A549 (cell line): Measurements from ENCODE around the gene NFASC. TPM values are rescaled to one million over a fixed set of nuclear protein-coding genes. Genes with fewer than 3 reads are reported as not detected.

Source experiments
- ATAC-seq, 2 experiments: fragments of 200-7000 bp in 1 of 2; fragments of >200 bp in 1 of 2; cut with Nextera tagmentation in 1 of 2; cut with Tn5 transposase in 1 of 2; 3 replicates each; pipeline versions ENCODE4 v1.8.0 to v1.9.1; 2018 to 2020; ENCODE audit warnings: mild to moderate bottlenecking in 1 of 2, moderate library complexity in 1 of 2
- CTCF ChIA-PET: fragments of 300-600 bp; sonication (Branson Sonifier 250); formaldehyde crosslinking; extraction: SDS; loops from one replicate; lab custom pipeline; 2021; ENCODE audit warnings: antibody characterized with exemption, inconsistent platforms; lab: Yijun Ruan, JAX
- POLR2A ChIA-PET: fragments of 350-600 bp; formaldehyde crosslinking; extraction: SDS; loops from one replicate; lab custom pipeline; 2021; ENCODE audit warnings: antibody characterized with exemption, inconsistent platforms; lab: Yijun Ruan, JAX
- DNase-seq, 2 experiments: peaks; one replicate each; pipeline versions ENCODE4 v3.0.0 to v3.0.0-alpha.2; 2011 to 2016; ENCODE audit warnings: low read depth in 1 of 2, low spot score in 1 of 2
- FAIRE-seq: peaks from 2 replicates; lab custom pipeline; 2011; peaks lifted over from hg19 to GRCh38; lab: Jason Lieb, UNC
- H3K27ac ChIP-seq, 2 experiments: fragments of >200 bp; sonication (Bioruptor Twin); formaldehyde crosslinking; 3 replicates each; pipeline ENCODE4 v1.5.1; 2016 to 2017
- H3K4me1 ChIP-seq: fragments of >200 bp; sonication (Bioruptor Twin); formaldehyde crosslinking; 3 replicates; pipeline ENCODE4 v1.6.1; 2016
- H3K4me2 ChIP-seq: fragments of >200 bp; sonication (Bioruptor Twin); formaldehyde crosslinking; 3 replicates; pipeline ENCODE4 v1.6.1; 2016
- H3K4me3 ChIP-seq: fragments of >200 bp; sonication (Bioruptor Twin); formaldehyde crosslinking; 3 replicates; pipeline ENCODE4 v1.5.1; 2016
- H3K9me3 ChIP-seq: fragments of >200 bp; sonication (Bioruptor Twin); formaldehyde crosslinking; 3 replicates; pipeline ENCODE4 v1.6.1; 2016
- ATOH8 ChIP-seq: fragments of 250-450 bp; sonication (Bioruptor Pico); IDR thresholded peaks from 2 replicates; pipeline ENCODE4 v1.5.0; 2020; ENCODE audit warnings: low read depth, mild to moderate bottlenecking, moderate library complexity
- CBX2 ChIP-seq: fragments of 200-600 bp; sonication (generic); IDR thresholded peaks from 2 replicates; pipeline ENCODE4 v1.6.1; 2016; ENCODE audit warnings: low read depth, mild to moderate bottlenecking, borderline replicate concordance
- CBX8 ChIP-seq: fragments of 200-600 bp; sonication (generic); IDR thresholded peaks from 2 replicates; pipeline ENCODE4 v1.6.1; 2016
- CHD4 ChIP-seq: fragments of 200-600 bp; sonication (generic); IDR thresholded peaks from 2 replicates; pipeline ENCODE4 v1.6.1; 2016; ENCODE audit warnings: antibody characterized with exemption, mild to moderate bottlenecking, borderline replicate concordance
- EHF ChIP-seq: fragments of 250-450 bp; sonication (Bioruptor Pico); IDR thresholded peaks from 2 replicates; pipeline ENCODE4 v1.5.0; 2020; ENCODE audit warnings: mild to moderate bottlenecking
- ELK1 ChIP-seq: fragments of 150-350 bp; IDR thresholded peaks from 2 replicates; pipeline ENCODE4 v1.6.1; 2014; ENCODE audit warnings: low read depth, mild to moderate bottlenecking, low read length
- ESRRA ChIP-seq: fragments of 150-350 bp; IDR thresholded peaks from 2 replicates; pipeline ENCODE4 v1.6.1; 2014; ENCODE audit warnings: mild to moderate bottlenecking, low read length, borderline replicate concordance
- HES2 ChIP-seq: fragments of >200 bp; sonication (Bioruptor Twin); formaldehyde crosslinking; IDR thresholded peaks from 2 replicates; pipeline ENCODE4 v1.6.1; 2016
- HOXA7 ChIP-seq: fragments of 250-450 bp; sonication (Bioruptor Pico); IDR thresholded peaks from 2 replicates; pipeline ENCODE4 v1.5.0; 2020; ENCODE audit warnings: mild to moderate bottlenecking, moderate library complexity
- HOXB13 ChIP-seq: fragments of 250-450 bp; sonication (Bioruptor Pico); IDR thresholded peaks from 2 replicates; pipeline ENCODE4 v1.5.0; 2020; ENCODE audit warnings: low read depth, mild to moderate bottlenecking, moderate library complexity
- KDM5A ChIP-seq: fragments of 200-600 bp; sonication (generic); IDR thresholded peaks from 2 replicates; pipeline ENCODE4 v1.6.1; 2016; ENCODE audit warnings: antibody characterized with exemption, mild to moderate bottlenecking
- NFE2L2 ChIP-seq: fragments of 150-350 bp; conservative IDR thresholded peaks from 2 replicates; pipeline ENCODE4 v1.6.1; 2014; ENCODE audit warnings: low read length
- NPAS2 ChIP-seq: fragments of 250-450 bp; sonication (Bioruptor Pico); IDR thresholded peaks from 2 replicates; pipeline ENCODE4 v1.8.0; 2022; ENCODE audit warnings: mild to moderate bottlenecking, moderate library complexity, borderline replicate concordance
- RCOR1 ChIP-seq: fragments of 150-350 bp; IDR thresholded peaks from 2 replicates; pipeline ENCODE4 v1.6.1; 2014; ENCODE audit warnings: antibody characterized with exemption, low read length, low read depth
- TFCP2L1 ChIP-seq: fragments of 250-450 bp; sonication (Bioruptor Pico); IDR thresholded peaks from 2 replicates; pipeline ENCODE4 v1.5.0; 2021; ENCODE audit warnings: mild to moderate bottlenecking
- ZC3H11A ChIP-seq: fragments of 450-650 bp; IDR thresholded peaks from 2 replicates; pipeline ENCODE4 v1.6.1; 2014; ENCODE audit warnings: antibody characterized with exemption, mild to moderate bottlenecking
- ZSCAN20 ChIP-seq: fragments of 250-450 bp; sonication (Bioruptor Pico); IDR thresholded peaks from 2 replicates; pipeline ENCODE4 v1.8.0; 2022; ENCODE audit warnings: mild to moderate bottlenecking, moderate library complexity
- WGBS: methylation state at CpG from one replicate; pipeline ENCODE4 v1.1.6; 2017; ENCODE audit errors: missing lambda C conversion rate; 5-methylcytosine and 5-hydroxymethylcytosine counted together
- polyA plus RNA-seq, 4 experiments: library from polyadenylated mRNA; depleted of rRNA in 3 of 4; stranded (reverse); fragments of >200 nt; fragmentation: RNase III in 1 of 4; extraction: RNeasy Plus Mini Kit Qiagen cat#74134 plus additional on column Dnase treatment in 1 of 4; gene quantifications; 2 replicates in 3 of 4; 3 replicates in 1 of 4; pipeline ENCODE4 v1.2.3, GENCODE V29; 2011 to 2017
- TF ChIP-seq, protein P1 (sequence below): fragments of 200-600 bp; sonication (generic); IDR thresholded peaks from 2 replicates; pipeline ENCODE4 v1.6.1; 2016; ENCODE audit warnings: antibody characterized with exemption, mild to moderate bottlenecking, moderate library complexity
- TF ChIP-seq, protein P2 (sequence below): IDR thresholded peaks from 2 replicates; pipeline ENCODE4 v1.6.1; 2012
- TF ChIP-seq, protein P3 (sequence below): IDR thresholded peaks from 2 replicates; pipeline ENCODE4 v1.6.1; 2012
- TF ChIP-seq, protein P4 (sequence below): fragments of 450-650 bp; IDR thresholded peaks from 2 replicates; pipeline ENCODE4 v1.6.1; 2014; ENCODE audit warnings: antibody characterized with exemption

Gene NFASC
- polyA plus RNA-seq, 2 of the 4 experiments (the other 2 are of a cell fraction): 0.27 to 0.39 TPM

DNA sequence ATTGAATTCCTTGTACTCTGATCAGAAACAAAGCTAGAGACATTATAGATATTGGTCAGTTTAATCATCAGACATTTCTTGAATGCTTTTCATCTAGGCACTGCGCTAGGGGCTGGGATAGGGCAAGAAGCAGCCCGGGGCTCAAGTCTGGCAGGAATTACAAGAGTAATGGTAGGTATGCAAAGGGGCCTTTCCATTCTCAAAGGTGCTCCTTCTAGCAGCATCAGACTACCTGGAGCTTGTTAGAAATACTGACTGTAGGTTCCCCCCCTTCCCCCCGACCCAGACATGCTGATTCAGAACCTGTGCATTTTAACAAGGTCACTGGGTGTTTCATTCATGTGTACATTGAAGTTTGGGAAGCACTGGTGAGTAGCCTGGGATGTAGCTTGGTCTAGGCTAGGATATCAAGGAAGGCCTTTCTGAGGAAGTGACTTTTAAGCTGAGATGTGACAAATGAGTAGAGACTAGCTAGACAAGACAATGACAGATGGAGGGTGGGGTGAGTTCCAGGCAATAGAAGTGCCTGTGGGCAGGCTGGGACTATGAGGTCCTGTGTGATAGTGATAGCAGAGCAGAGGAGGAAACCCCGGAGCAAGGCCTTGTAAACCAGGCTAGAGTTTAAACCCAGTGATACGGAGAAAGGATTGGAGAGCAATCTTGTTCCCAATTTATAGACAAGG, 26.3 kb downstream of the NFASC start:
- no peak overlapping the region for H3K27ac ChIP-seq
- TF ChIP-seq HES2 (no peak), ELK1 (no peak)
- H3K9me3 ChIP-seq: no peaks in the 10 kb centered on the region
- no peak for FAIRE-seq
- ChIA-PET CTCF (interaction anchor here (0.6 to 1.2 kb wide), 3 partner anchors 22 to 90 kb away, joined by 3 to 4 read pairs (median 3); no protein-coding TSS in a partner anchor), POLR2A (no interaction called here)
- H3K4me1 ChIP-seq: no peaks in the 10 kb centered on the region
- H3K4me2 ChIP-seq: no peak overlapping the region
- DNase-seq: no peak
- H3K4me3 ChIP-seq: no peak overlapping the region
- no peak for ATAC-seq
- WGBS: 43% methylated on average over 5 of the region's 5 CpGs

- no peak overlapping the region for H3K4me2 ChIP-seq
- CTCF ChIA-PET: interaction anchor here (1.3 to 1.8 kb wide), 2 partner anchors 94 to 161 kb away, joined by 4 read pairs; no protein-coding TSS in a partner anchor
- H3K4me1 ChIP-seq: no peaks in the 10 kb centered on the region
- POLR2A ChIA-PET: no interaction called here
- H3K4me3 ChIP-seq: no peak overlapping the region
- H3K27ac ChIP-seq: no peak overlapping the region
- no peaks in the 10 kb centered on the region for H3K9me3 ChIP-seq
- DNase-seq: no peak
- no peak for ATAC-seq
- WGBS: 19% methylated on average over 2 of the region's 2 CpGs
- FAIRE-seq: no peak
- TF ChIP-seq EHF (CRISPR knock-in tag) (no peak), ZC3H11A (no peak), CBX8 (no peak), ZSCAN20 (no peak), CBX2 (no peak), NFE2L2 (no peak), NPAS2 (CRISPR knock-in tag) (no peak), ESRRA (no peak)
- TF ChIP-seq, protein P1, sequence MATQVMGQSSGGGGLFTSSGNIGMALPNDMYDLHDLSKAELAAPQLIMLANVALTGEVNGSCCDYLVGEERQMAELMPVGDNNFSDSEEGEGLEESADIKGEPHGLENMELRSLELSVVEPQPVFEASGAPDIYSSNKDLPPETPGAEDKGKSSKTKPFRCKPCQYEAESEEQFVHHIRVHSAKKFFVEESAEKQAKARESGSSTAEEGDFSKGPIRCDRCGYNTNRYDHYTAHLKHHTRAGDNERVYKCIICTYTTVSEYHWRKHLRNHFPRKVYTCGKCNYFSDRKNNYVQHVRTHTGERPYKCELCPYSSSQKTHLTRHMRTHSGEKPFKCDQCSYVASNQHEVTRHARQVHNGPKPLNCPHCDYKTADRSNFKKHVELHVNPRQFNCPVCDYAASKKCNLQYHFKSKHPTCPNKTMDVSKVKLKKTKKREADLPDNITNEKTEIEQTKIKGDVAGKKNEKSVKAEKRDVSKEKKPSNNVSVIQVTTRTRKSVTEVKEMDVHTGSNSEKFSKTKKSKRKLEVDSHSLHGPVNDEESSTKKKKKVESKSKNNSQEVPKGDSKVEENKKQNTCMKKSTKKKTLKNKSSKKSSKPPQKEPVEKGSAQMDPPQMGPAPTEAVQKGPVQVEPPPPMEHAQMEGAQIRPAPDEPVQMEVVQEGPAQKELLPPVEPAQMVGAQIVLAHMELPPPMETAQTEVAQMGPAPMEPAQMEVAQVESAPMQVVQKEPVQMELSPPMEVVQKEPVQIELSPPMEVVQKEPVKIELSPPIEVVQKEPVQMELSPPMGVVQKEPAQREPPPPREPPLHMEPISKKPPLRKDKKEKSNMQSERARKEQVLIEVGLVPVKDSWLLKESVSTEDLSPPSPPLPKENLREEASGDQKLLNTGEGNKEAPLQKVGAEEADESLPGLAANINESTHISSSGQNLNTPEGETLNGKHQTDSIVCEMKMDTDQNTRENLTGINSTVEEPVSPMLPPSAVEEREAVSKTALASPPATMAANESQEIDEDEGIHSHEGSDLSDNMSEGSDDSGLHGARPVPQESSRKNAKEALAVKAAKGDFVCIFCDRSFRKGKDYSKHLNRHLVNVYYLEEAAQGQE: no peak
- TF ChIP-seq, protein P2, sequence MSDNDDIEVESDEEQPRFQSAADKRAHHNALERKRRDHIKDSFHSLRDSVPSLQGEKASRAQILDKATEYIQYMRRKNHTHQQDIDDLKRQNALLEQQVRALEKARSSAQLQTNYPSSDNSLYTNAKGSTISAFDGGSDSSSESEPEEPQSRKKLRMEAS: no peak
- TF ChIP-seq, protein P3, sequence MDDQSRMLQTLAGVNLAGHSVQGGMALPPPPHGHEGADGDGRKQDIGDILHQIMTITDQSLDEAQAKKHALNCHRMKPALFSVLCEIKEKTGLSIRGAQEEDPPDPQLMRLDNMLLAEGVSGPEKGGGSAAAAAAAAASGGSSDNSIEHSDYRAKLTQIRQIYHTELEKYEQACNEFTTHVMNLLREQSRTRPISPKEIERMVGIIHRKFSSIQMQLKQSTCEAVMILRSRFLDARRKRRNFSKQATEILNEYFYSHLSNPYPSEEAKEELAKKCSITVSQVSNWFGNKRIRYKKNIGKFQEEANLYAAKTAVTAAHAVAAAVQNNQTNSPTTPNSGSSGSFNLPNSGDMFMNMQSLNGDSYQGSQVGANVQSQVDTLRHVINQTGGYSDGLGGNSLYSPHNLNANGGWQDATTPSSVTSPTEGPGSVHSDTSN: no peak
- TF ChIP-seq, protein P4, sequence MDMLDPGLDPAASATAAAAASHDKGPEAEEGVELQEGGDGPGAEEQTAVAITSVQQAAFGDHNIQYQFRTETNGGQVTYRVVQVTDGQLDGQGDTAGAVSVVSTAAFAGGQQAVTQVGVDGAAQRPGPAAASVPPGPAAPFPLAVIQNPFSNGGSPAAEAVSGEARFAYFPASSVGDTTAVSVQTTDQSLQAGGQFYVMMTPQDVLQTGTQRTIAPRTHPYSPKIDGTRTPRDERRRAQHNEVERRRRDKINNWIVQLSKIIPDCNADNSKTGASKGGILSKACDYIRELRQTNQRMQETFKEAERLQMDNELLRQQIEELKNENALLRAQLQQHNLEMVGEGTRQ: no peak
Measured at GRCh38 chr1:204900721-204901120, 30.1 kb downstream of the NFASC start.

DNA sequence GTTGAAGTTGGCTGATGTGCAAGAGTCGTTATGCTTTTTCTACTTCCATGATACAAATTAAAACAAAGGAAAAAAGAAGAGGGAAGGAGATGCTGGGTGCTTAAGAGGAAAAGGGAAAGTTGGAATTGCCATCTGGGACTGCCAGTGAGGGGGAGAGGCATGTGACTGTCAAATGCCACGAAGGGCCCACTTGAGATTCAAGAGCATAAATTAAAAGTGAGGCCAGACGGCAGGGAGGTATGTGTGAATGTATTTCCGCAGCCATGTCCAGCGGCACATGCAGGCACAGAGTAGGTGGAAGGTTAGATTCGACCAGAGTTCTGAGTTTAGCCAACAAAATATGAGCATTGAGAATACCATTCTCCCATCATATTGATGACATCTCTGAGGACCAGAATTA, 32.0 kb downstream of the NFASC start:
- Histone ChIP-seq H3K4me1 (no peaks in the 10 kb centered on the region), H3K9me3 (no peaks in the 10 kb centered on the region), H3K27ac (no peak overlapping the region), H3K4me3 (no peak overlapping the region), H3K4me2 (no peak overlapping the region)
- WGBS: 17% methylated on average over 6 of the region's 6 CpGs
- ChIA-PET POLR2A (no interaction called here), CTCF (no interaction called here)
- ATAC-seq: no peak
- no peak for FAIRE-seq
- no peak for DNase-seq
- TF ChIP-seq KDM5A: no peak
- no peak for TF ChIP-seq ATOH8
- TF ChIP-seq NFE2L2: no peak
- no peak for TF ChIP-seq CHD4
- TF ChIP-seq, protein P4: no peak
- no peak for TF ChIP-seq HOXA7 (CRISPR knock-in tag)
- no peak for TF ChIP-seq HOXB13
- TF ChIP-seq RCOR1: no peak
- no peak for TF ChIP-seq TFCP2L1 (CRISPR knock-in tag)
- TF ChIP-seq, protein P3: no peak
